ENCODE results near the gene ITGA11.
"Not testable (repeated sequence)": the region's sequence is repeated elsewhere in the genome, so short reads cannot be mapped to it uniquely, and the experiment has no call there.

Gene ITGA11

DNA sequence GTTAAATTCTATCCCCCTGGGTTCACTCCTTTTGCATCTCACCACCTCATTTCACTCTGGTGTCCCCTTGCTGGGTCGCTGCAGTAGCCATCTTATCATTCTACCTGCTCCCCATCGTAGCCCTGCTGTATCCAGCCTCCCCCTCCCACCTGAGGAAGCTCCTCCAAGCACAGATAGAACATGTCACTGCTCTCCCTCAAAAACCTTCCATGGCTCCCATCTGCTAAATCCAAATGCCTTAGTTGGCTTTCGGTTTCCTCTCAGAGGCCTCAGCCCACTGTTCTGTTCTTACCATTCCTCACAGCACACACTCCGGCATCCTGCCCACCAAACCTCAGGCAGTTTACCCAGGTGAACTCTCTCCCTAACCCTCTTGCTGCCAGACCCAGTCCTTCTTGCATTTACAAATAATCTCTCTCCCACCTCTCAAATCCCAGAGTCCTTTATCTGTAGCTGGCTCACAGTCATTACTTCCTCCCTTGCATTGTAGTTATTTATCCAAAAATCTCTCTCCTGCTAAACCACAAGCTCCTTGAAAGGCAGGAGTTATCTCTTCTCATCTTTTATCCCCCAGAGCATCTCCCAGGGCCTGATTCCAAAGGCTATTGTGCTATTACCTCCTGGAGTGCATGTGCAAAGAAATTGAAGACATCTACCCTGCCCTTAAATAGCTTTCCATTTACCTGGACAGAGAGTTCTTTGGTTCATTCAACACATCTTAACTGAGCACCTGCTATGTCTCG, 9.4 kb downstream of the ITGA11 start:
- not testable (repeated sequence) for H3K4me1 ChIP-seq (ENCODE audit: control insufficient read depth in 1 of 2, insufficient read depth in 2 of 2, low read length in 2 of 2); H3K27ac ChIP-seq (ENCODE audit: low read length); H3K9me3 ChIP-seq (ENCODE audit: control insufficient read depth in 1 of 2, low read length in 2 of 2); H3K4me3 ChIP-seq (ENCODE audit: low read depth in 1 of 2, low read length in 2 of 2); H3K27me3 ChIP-seq (ENCODE audit: low read depth, low read length); H3K36me3 ChIP-seq (ENCODE audit: control insufficient read depth in 1 of 2, insufficient read depth in 2 of 2, low read length in 2 of 2)

DNA sequence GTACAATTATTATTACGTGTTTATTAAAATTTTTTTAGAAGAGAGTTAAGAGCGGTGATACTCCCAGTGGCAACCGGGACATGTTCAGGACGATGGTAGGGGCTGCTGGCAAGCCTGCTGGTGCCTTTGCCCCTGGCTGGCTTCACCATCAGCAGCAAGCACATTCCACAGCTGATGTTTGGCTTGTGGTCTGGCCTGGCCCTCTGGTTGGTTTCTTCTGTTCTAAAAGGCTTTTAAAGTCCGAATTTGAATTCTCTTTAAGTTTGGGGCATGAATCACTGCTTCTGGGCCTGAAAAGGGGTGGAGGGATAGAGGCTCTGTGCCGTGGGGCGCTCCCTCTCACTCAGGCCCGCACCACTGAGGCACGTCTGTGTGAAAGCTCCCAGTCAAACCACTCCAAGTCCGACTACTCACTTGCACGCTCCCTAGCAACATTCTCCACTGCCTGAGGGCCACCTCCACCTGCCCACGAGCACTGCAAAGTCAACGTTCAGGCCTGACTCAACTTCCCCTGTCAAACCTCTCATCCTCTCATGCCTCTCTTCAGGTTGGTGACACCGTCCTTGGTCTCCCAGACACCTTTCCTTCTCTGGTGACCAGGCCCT, 10.1 kb downstream of the ITGA11 start:
- H3K4me1 ChIP-seq (ENCODE audit: control insufficient read depth in 1 of 2, insufficient read depth in 2 of 2, low read length in 2 of 2) = no peaks in the 10 kb centered on the region
- no peaks in the 10 kb centered on the region for H3K36me3 ChIP-seq (ENCODE audit: control insufficient read depth in 1 of 2, insufficient read depth in 2 of 2, low read length in 2 of 2)
- H3K9me3 ChIP-seq (ENCODE audit: control insufficient read depth in 1 of 2, low read length in 2 of 2) = no peaks in the 10 kb centered on the region
- no peak overlapping the region for H3K27ac ChIP-seq (ENCODE audit: low read length)
- no peaks in the 10 kb centered on the region for H3K27me3 ChIP-seq (ENCODE audit: low read depth, low read length)
- no peak overlapping the region for H3K4me3 ChIP-seq (ENCODE audit: low read depth in 1 of 2, low read length in 2 of 2)

DNA sequence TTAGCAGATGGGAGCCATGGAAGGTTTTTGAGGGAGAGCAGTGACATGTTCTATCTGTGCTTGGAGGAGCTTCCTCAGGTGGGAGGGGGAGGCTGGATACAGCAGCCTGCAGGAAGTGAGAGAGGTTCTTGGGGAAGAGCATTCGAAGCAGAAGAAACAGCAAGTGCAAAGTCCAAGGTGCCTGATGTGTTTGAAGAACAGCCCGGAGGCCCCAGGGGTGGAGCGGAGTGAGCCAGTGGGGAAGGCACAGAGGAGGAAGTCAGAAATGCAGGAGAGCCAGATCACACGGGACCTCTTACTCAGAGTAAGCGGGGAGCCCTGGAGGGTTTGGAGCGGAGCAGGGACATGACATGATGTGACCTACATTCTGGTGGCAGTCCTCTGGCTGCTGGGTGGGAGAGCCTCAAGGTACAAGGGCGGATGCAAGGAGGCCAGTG, 10.8 kb downstream of the ITGA11 start:
- Histone ChIP-seq H3K4me1 (ENCODE audit: control insufficient read depth in 1 of 2, insufficient read depth in 2 of 2, low read length in 2 of 2) (no peaks in the 10 kb centered on the region), H3K27me3 (ENCODE audit: low read depth, low read length) (no peaks in the 10 kb centered on the region), H3K4me3 (ENCODE audit: low read depth in 1 of 2, low read length in 2 of 2) (no peak overlapping the region), H3K9me3 (ENCODE audit: control insufficient read depth in 1 of 2, low read length in 2 of 2) (no peaks in the 10 kb centered on the region), H3K36me3 (ENCODE audit: control insufficient read depth in 1 of 2, insufficient read depth in 2 of 2, low read length in 2 of 2) (no peaks in the 10 kb centered on the region), H3K27ac (ENCODE audit: low read length) (no peak overlapping the region)

GRCh38 chr15:68420186-68420684, 11.7 kb downstream of the ITGA11 start:
- Histone ChIP-seq H3K27me3 (ENCODE audit: low read depth, low read length) (no peaks in the 10 kb centered on the region), H3K9me3 (ENCODE audit: control insufficient read depth in 1 of 2, low read length in 2 of 2) (no peaks in the 10 kb centered on the region), H3K36me3 (ENCODE audit: control insufficient read depth in 1 of 2, insufficient read depth in 2 of 2, low read length in 2 of 2) (no peaks in the 10 kb centered on the region), H3K4me3 (ENCODE audit: low read depth in 1 of 2, low read length in 2 of 2) (no peak overlapping the region), H3K27ac (ENCODE audit: low read length) (no peak overlapping the region), H3K4me1 (ENCODE audit: control insufficient read depth in 1 of 2, insufficient read depth in 2 of 2, low read length in 2 of 2) (no peaks in the 10 kb centered on the region)

- Histone ChIP-seq H3K36me3 (ENCODE audit: control insufficient read depth in 1 of 2, insufficient read depth in 2 of 2, low read length in 2 of 2) (no peaks in the 10 kb centered on the region), H3K27me3 (ENCODE audit: low read depth, low read length) (no peaks in the 10 kb centered on the region), H3K4me1 (ENCODE audit: control insufficient read depth in 1 of 2, insufficient read depth in 2 of 2, low read length in 2 of 2) (no peaks in the 10 kb centered on the region), H3K9me3 (ENCODE audit: control insufficient read depth in 1 of 2, low read length in 2 of 2) (no peaks in the 10 kb centered on the region), H3K4me3 (ENCODE audit: low read depth in 1 of 2, low read length in 2 of 2) (no peak overlapping the region), H3K27ac (ENCODE audit: low read length) (no peak overlapping the region)
Measured at GRCh38 chr15:68419301-68420175, 12.4 kb downstream of the ITGA11 start.

DNA sequence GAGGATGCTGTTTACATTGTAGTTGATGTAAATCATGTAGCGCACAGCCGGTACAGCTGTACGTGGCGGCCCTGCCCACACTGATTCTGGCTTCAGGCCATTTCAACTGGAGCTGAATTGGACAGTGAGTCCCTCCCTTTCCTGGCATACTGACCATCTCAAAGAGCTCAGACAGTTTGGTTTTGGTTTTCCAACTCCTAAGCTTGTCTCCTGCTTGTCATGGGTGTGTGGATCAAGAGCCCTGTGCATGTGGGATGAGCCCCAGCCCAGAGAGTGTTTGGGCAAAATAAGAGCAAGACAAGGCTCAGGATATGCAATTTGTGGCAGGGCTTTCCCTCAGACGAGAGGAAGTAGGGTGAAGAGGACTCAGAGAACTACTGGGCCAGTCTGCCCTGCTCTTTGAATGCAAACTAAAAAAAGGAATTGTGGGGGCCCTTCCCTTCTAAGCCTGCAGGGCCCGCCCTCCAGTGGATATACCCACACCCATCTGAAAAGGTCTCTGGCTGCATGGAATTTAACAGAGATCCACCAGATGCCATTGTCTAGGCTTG, 13.3 kb downstream of the ITGA11 start:
- Histone ChIP-seq H3K27me3 (ENCODE audit: low read depth, low read length) (no peaks in the 10 kb centered on the region), H3K27ac (ENCODE audit: low read length) (no peak overlapping the region)

GRCh38 chr15:68417897-68418296, 14.1 kb downstream of the ITGA11 start:
- Histone ChIP-seq H3K27ac (ENCODE audit: low read length) (no peak overlapping the region), H3K27me3 (ENCODE audit: low read depth, low read length) (no peaks in the 10 kb centered on the region), H3K4me3 (ENCODE audit: low read depth in 1 of 2, low read length in 2 of 2) (no peak overlapping the region), H3K36me3 (ENCODE audit: control insufficient read depth in 1 of 2, insufficient read depth in 2 of 2, low read length in 2 of 2) (no peaks in the 10 kb centered on the region), H3K4me1 (ENCODE audit: control insufficient read depth in 1 of 2, insufficient read depth in 2 of 2, low read length in 2 of 2) (no peaks in the 10 kb centered on the region), H3K9me3 (ENCODE audit: control insufficient read depth in 1 of 2, low read length in 2 of 2) (no peaks in the 10 kb centered on the region)

More for the DNA sequence above, 13.3 kb downstream of the ITGA11 start:
- H3K9me3 ChIP-seq (ENCODE audit: control insufficient read depth in 1 of 2, low read length in 2 of 2) = no peaks in the 10 kb centered on the region
- no peaks in the 10 kb centered on the region for H3K36me3 ChIP-seq (ENCODE audit: control insufficient read depth in 1 of 2, insufficient read depth in 2 of 2, low read length in 2 of 2)
- no peaks in the 10 kb centered on the region for H3K4me1 ChIP-seq (ENCODE audit: control insufficient read depth in 1 of 2, insufficient read depth in 2 of 2, low read length in 2 of 2)
- no peak overlapping the region for H3K4me3 ChIP-seq (ENCODE audit: low read depth in 1 of 2, low read length in 2 of 2)

GRCh38 chr15:68417051-68417450, 14.9 kb downstream of the ITGA11 start:
- H3K9me3 ChIP-seq (ENCODE audit: control insufficient read depth in 1 of 2, low read length in 2 of 2) = no peaks in the 10 kb centered on the region
- no peaks in the 10 kb centered on the region for H3K4me1 ChIP-seq (ENCODE audit: control insufficient read depth in 1 of 2, insufficient read depth in 2 of 2, low read length in 2 of 2)
- no peak overlapping the region for H3K4me3 ChIP-seq (ENCODE audit: low read depth in 1 of 2, low read length in 2 of 2)
- H3K27ac ChIP-seq (ENCODE audit: low read length) = no peak overlapping the region
- H3K36me3 ChIP-seq (ENCODE audit: control insufficient read depth in 1 of 2, insufficient read depth in 2 of 2, low read length in 2 of 2) = no peaks in the 10 kb centered on the region
- H3K27me3 ChIP-seq (ENCODE audit: low read depth, low read length) = no peaks in the 10 kb centered on the region

DNA sequence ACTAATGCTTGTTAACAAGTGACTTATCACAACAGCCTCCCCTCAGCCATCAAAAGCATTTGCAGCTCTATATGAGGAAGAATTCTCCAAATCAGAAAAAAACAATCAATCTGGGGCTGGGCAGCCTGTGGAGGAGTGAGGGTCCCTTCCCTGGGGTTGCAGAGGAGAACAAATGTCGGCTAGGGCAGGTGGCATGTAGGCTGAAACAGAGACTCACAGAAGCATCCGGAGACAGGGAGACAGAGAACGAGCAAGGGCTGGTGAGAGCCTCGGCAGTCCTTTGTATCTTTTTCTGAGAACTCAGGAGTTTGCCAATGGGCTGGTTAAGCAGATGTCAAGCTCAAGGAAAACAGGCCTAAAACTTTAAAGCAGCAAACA, 15.8 kb downstream of the ITGA11 start:
- Histone ChIP-seq H3K4me1 (ENCODE audit: control insufficient read depth in 1 of 2, insufficient read depth in 2 of 2, low read length in 2 of 2) (no peaks in the 10 kb centered on the region), H3K9me3 (ENCODE audit: control insufficient read depth in 1 of 2, low read length in 2 of 2) (no peaks in the 10 kb centered on the region), H3K36me3 (ENCODE audit: control insufficient read depth in 1 of 2, insufficient read depth in 2 of 2, low read length in 2 of 2) (no peaks in the 10 kb centered on the region), H3K4me3 (ENCODE audit: low read depth in 1 of 2, low read length in 2 of 2) (no peak overlapping the region), H3K27me3 (ENCODE audit: low read depth, low read length) (no peaks in the 10 kb centered on the region), H3K27ac (ENCODE audit: low read length) (no peak overlapping the region)

- Histone ChIP-seq H3K4me1 (ENCODE audit: control insufficient read depth in 1 of 2, insufficient read depth in 2 of 2, low read length in 2 of 2) (no peaks in the 10 kb centered on the region), H3K27me3 (ENCODE audit: low read depth, low read length) (no peaks in the 10 kb centered on the region), H3K36me3 (ENCODE audit: control insufficient read depth in 1 of 2, insufficient read depth in 2 of 2, low read length in 2 of 2) (no peaks in the 10 kb centered on the region), H3K9me3 (ENCODE audit: control insufficient read depth in 1 of 2, low read length in 2 of 2) (no peaks in the 10 kb centered on the region), H3K4me3 (ENCODE audit: low read depth in 1 of 2, low read length in 2 of 2) (no peak overlapping the region), H3K27ac (ENCODE audit: low read length) (no peak overlapping the region)
Measured at GRCh38 chr15:68415501-68416157, 16.3 kb downstream of the ITGA11 start.

- no peak overlapping the region for H3K4me3 ChIP-seq (ENCODE audit: low read depth in 1 of 2, low read length in 2 of 2)
- no peaks in the 10 kb centered on the region for H3K27me3 ChIP-seq (ENCODE audit: low read depth, low read length)
- H3K27ac ChIP-seq (ENCODE audit: low read length) = no peak overlapping the region
- H3K4me1 ChIP-seq (ENCODE audit: control insufficient read depth in 1 of 2, insufficient read depth in 2 of 2, low read length in 2 of 2) = no peaks in the 10 kb centered on the region
- no peaks in the 10 kb centered on the region for H3K9me3 ChIP-seq (ENCODE audit: control insufficient read depth in 1 of 2, low read length in 2 of 2)
- no peaks in the 10 kb centered on the region for H3K36me3 ChIP-seq (ENCODE audit: control insufficient read depth in 1 of 2, insufficient read depth in 2 of 2, low read length in 2 of 2)
Measured at GRCh38 chr15:68415061-68415460, 16.9 kb downstream of the ITGA11 start.
